ENCODE data around the gene TNF. TPM values are rescaled to one million over a fixed set of nuclear protein-coding genes. Genes with fewer than 3 reads are reported as not detected.
A peak's percentile ranks its signal among the peaks of the same experiment; 100 is the strongest.

TNF gene
- total and polyA plus RNA-seq, 10 donors = 5.5 to 18.3 (median 12.5) TPM

DNA sequence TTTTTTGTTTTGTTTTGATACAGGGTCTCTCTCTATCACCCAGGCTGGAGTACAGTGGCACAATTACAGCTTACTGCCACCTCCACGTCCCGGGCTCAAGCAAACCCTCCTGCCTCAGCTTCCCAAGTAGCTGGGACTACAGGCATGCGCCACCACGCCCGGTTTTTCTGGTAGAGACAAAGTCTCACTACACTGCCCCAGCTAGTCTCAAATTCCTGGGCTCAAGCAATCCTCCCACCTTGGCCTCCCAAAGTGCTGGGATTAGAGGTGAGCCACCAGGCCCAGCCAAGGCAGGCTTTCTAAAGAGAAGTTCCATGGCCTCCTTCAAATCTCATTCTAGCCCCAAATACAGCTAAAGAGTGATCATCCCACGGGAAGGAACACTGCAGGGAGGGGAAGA is 41.4 kb upstream of the TNF start:
- intact Hi-C loops (cut with DNase I; ENCODE audit: low total_unique reads) = no loop called here
- H3K9me3 ChIP-seq = no peaks in the 10 kb centered on the region
- peaks cover 9 to 69% (median 41%) of the 10 kb centered on the region in 6 donors for H3K4me1 ChIP-seq
- H3K27me3 ChIP-seq (replicated peaks in 1 of 7) = no peaks in the 10 kb centered on the region
- TF ChIP-seq POLR2AphosphoS5 (IDR thresholded peaks at IDR 0.05) = peak in 2 of 3 donors; percentile 28 to 52
- TF ChIP-seq, protein P1, sequence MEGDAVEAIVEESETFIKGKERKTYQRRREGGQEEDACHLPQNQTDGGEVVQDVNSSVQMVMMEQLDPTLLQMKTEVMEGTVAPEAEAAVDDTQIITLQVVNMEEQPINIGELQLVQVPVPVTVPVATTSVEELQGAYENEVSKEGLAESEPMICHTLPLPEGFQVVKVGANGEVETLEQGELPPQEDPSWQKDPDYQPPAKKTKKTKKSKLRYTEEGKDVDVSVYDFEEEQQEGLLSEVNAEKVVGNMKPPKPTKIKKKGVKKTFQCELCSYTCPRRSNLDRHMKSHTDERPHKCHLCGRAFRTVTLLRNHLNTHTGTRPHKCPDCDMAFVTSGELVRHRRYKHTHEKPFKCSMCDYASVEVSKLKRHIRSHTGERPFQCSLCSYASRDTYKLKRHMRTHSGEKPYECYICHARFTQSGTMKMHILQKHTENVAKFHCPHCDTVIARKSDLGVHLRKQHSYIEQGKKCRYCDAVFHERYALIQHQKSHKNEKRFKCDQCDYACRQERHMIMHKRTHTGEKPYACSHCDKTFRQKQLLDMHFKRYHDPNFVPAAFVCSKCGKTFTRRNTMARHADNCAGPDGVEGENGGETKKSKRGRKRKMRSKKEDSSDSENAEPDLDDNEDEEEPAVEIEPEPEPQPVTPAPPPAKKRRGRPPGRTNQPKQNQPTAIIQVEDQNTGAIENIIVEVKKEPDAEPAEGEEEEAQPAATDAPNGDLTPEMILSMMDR (IDR thresholded peaks at IDR 0.05 in 8 of 11, conservative IDR thresholded peaks at IDR 0.05 in 3 of 11) = no peak
- WGBS, 5 donors = 87 to 97% (median 94%) methylated on average over 6 of the region's 6 CpGs
- peak overlapping the region in 2 of 8 donors; percentile 36 to 43 for H3K27ac ChIP-seq
- peaks cover 21 to 100% (median 96%) of the 10 kb centered on the region in 6 donors for H3K36me3 ChIP-seq
- H3K4me3 ChIP-seq = no peak overlapping the region
- DNase-seq = no peak

DNA sequence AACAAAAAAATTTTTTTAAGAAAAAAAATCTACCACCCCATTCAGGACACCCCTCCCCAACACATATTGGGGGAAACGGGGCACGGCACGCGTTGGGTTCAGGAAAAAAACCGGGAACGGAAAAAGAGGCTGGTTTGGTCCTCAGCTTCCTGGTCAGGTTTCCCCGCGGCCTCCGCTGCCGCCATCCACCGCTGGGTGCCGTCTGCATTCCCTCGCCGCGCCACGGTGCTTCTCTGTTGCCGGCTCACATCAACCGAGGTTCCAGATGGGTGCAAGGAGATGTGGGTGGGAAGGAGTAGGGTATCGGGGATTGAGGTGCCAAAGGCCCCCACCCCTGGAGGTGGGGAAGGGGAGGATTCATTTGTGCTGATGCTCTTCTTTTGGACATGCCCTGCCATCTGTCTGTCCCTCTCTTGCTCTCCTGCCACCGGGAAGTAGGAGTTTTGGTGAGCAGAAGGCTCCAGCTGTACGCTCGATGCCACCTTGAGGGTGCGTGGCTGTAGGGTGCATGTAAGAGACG is 40.8 kb upstream of the TNF start:
- H3K27me3 ChIP-seq (replicated peaks in 1 of 7) = no peaks in the 10 kb centered on the region
- DNase-seq = no peak
- no peak overlapping the region for H3K4me3 ChIP-seq
- H3K4me1 ChIP-seq = peaks cover 14 to 75% (median 46%) of the 10 kb centered on the region in 6 donors
- TF ChIP-seq POLR2A (IDR thresholded peaks at IDR 0.05) (no peak), POLR2AphosphoS5 (IDR thresholded peaks at IDR 0.05) (peak; percentile 19 to 78 (median 22))
- peaks cover 21 to 100% (median 100%) of the 10 kb centered on the region in 6 donors for H3K36me3 ChIP-seq
- H3K9me3 ChIP-seq = no peaks in the 10 kb centered on the region
- intact Hi-C loops (cut with DNase I; ENCODE audit: low total_unique reads) = loop anchor here (5.0 kb wide), 1 partner anchor 37 kb away; the partner anchor contains the start of gene MICB
- 87 to 91% (median 90%) methylated on average over 24 of the region's 24 CpGs for WGBS, 5 donors
- H3K27ac ChIP-seq = no peak overlapping the region

DNA sequence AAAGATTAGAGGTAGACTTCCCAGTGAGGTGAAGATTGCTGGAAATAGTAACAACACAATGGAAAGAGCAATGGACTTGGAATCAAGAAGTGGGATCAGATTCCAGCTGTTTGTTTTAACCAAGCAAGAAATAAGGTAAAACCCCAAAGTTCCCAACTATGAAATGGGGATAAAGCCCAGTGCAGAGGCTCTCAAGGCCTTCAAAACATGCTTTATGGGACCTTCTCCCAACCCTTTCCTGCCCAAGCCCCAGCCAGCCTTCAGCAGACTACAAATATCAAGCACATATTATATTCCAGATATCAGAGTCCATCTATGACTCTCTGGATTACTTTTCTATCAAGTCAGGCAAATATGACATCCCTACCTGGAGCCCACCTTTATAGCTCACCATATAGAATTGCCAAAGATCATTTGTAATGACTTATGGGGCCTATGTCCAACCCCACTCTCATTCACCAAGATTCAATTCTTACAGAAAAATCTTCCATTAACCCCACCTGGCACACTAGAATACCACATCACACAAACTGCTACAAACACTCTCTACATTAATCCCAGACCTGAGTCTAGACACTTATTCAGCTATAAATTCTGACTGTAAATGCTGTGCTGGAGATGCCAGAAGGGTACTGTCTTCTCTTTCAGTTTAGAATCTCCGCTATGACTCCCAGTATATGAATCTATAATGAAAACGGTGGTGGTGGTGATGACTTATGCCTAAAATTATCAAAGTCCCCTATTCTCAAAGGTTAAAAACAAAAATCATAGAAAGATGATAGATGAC is 39.6 kb upstream of the TNF start:
- Histone ChIP-seq H3K36me3 (peaks cover 21 to 98% (median 96%) of the 10 kb centered on the region in 6 donors), H3K4me3 (no peak overlapping the region)
- intact Hi-C loops (cut with DNase I; ENCODE audit: low total_unique reads) = loop anchor here (5.0 kb wide), 1 partner anchor 38 kb away; the partner anchor contains the start of gene MICB

DNA sequence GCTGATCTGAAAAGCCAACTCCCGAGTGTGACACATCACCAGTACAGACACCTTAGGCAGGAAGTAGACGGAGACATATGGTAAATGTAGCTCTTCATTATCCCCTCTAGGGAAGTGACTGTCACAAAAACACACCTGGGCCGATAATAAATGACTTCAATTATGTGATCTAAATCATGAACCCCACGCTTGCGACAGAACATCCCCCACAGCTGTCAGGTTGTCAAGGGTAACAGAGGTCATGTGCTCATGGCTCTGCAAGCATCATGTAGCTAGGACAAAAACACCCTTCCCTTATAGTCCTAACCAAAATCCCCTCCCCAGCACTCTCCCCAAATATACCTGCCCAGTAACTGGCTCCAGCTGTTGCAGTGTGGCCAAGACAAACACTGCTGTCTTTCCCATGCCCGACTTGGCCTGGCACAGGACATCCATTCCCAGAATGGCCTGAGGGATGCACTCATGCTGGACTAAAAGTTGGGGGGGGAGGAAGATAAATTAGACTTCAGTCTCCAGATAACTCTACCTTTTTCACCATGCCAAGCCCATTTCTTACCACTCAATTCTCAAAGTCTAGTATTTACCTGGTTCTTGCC is 36.5 kb upstream of the TNF start:
- H3K27ac ChIP-seq = peak overlapping the region in 1 of 8 donors; percentile 10
- no peaks in the 10 kb centered on the region for H3K27me3 ChIP-seq (replicated peaks in 1 of 7)
- peaks cover 30 to 86% (median 50%) of the 10 kb centered on the region in 6 donors for H3K4me1 ChIP-seq
- 55 to 75% (median 65%) methylated on average over 6 of the region's 6 CpGs for WGBS, 5 donors
- peaks cover 19 to 67% (median 64%) of the 10 kb centered on the region in 6 donors for H3K36me3 ChIP-seq
- no peak for DNase-seq
- H3K4me3 ChIP-seq = peak overlapping the region in 2 of 8 donors; percentile 74 to 88
- intact Hi-C loops (cut with DNase I; ENCODE audit: low total_unique reads) = loop anchor here (5.0 kb wide), 1 partner anchor 42 kb away; the partner anchor contains the start of gene MICB
- no peak for TF ChIP-seq POLR2AphosphoS5 (IDR thresholded peaks at IDR 0.05)
- TF ChIP-seq, protein P1 (IDR thresholded peaks at IDR 0.05 in 8 of 11, conservative IDR thresholded peaks at IDR 0.05 in 3 of 11) = no peak
- TF ChIP-seq POLR2A (IDR thresholded peaks at IDR 0.05) = no peak
- no peaks in the 10 kb centered on the region for H3K9me3 ChIP-seq

More for the DNA sequence above, 39.6 kb upstream of the TNF start:
- no peak for DNase-seq
- no peaks in the 10 kb centered on the region for H3K9me3 ChIP-seq
- WGBS, 5 donors = 35 to 66% (median 38%) methylated on average over 2 of the region's 2 CpGs
- H3K4me1 ChIP-seq = peaks cover 24 to 86% (median 58%) of the 10 kb centered on the region in 6 donors
- TF ChIP-seq POLR2A (IDR thresholded peaks at IDR 0.05) = no peak
- TF ChIP-seq, protein P1 (IDR thresholded peaks at IDR 0.05 in 8 of 11, conservative IDR thresholded peaks at IDR 0.05 in 3 of 11) = no peak
- no peak for TF ChIP-seq POLR2AphosphoS5 (IDR thresholded peaks at IDR 0.05)
- H3K27me3 ChIP-seq (replicated peaks in 1 of 7) = no peaks in the 10 kb centered on the region
- H3K27ac ChIP-seq = no peak overlapping the region
